Right forelimb (tissue), 1 donor: Measurements from ENCODE around the gene DCAF11.

Source experiments
- DNase-seq: peaks from one replicate; pipeline ENCODE4 v3.0.0-alpha.2; 2018

The DCAF11 gene

GRCh38 chr14:24114532-24115421 lies at the start of gene DCAF11, which contains the start of gene NRL:
Gene DCAF11 (plus strand): TSS chr14:24114777. CDS start chr14:24115595, 818 bp downstream.
Gene NRL (minus strand): TSS chr14:24114949. CDS start chr14:24082848, 32,101 bp downstream.
- DNase-seq: peak; percentile 99

- no peak for DNase-seq
Measured at GRCh38 chr14:24064856-24065255, 49.7 kb upstream of the DCAF11 start.

GRCh38 chr14:24065408-24065807 lies 49.2 kb upstream of the DCAF11 start:
- no peak for DNase-seq

GRCh38 chr14:24066496-24067132 lies 48.0 kb upstream of the DCAF11 start:
- DNase-seq: no peak

GRCh38 chr14:24067133-24068082 lies 47.2 kb upstream of the DCAF11 start:
- DNase-seq: no peak

GRCh38 chr14:24068711-24069410 lies 45.7 kb upstream of the DCAF11 start:
- DNase-seq: no peak

- DNase-seq: no peak
Measured at GRCh38 chr14:24069411-24069735, 45.2 kb upstream of the DCAF11 start.

GRCh38 chr14:24070285-24071143 lies 44.1 kb upstream of the DCAF11 start:
- DNase-seq: no peak

- no peak for DNase-seq
Measured at GRCh38 chr14:24071144-24071697, 43.4 kb upstream of the DCAF11 start, which contains the start of gene CPNE6. Gene CPNE6 (plus strand): TSS chr14:24071562. CDS start chr14:24072937, 1,375 bp downstream.

GRCh38 chr14:24071836-24072430 lies 42.6 kb upstream of the DCAF11 start:
- no peak for DNase-seq

- DNase-seq: no peak
Measured at GRCh38 chr14:24072436-24072835, 42.1 kb upstream of the DCAF11 start.

GRCh38 chr14:24072881-24073877 lies 41.4 kb upstream of the DCAF11 start:
- DNase-seq: no peak

- DNase-seq: no peak
Measured at GRCh38 chr14:24074625-24075484, 39.7 kb upstream of the DCAF11 start.

GRCh38 chr14:24075485-24076301 lies 38.9 kb upstream of the DCAF11 start:
- DNase-seq: no peak

- DNase-seq: no peak
Measured at GRCh38 chr14:24076302-24076601, 38.3 kb upstream of the DCAF11 start.

- DNase-seq: no peak
Measured at GRCh38 chr14:24077086-24077485, 37.5 kb upstream of the DCAF11 start.

- no peak for DNase-seq
Measured at GRCh38 chr14:24078146-24078545, 36.4 kb upstream of the DCAF11 start.
